ENCODE measurements around the gene FCN2.

Gene FCN2

DNA sequence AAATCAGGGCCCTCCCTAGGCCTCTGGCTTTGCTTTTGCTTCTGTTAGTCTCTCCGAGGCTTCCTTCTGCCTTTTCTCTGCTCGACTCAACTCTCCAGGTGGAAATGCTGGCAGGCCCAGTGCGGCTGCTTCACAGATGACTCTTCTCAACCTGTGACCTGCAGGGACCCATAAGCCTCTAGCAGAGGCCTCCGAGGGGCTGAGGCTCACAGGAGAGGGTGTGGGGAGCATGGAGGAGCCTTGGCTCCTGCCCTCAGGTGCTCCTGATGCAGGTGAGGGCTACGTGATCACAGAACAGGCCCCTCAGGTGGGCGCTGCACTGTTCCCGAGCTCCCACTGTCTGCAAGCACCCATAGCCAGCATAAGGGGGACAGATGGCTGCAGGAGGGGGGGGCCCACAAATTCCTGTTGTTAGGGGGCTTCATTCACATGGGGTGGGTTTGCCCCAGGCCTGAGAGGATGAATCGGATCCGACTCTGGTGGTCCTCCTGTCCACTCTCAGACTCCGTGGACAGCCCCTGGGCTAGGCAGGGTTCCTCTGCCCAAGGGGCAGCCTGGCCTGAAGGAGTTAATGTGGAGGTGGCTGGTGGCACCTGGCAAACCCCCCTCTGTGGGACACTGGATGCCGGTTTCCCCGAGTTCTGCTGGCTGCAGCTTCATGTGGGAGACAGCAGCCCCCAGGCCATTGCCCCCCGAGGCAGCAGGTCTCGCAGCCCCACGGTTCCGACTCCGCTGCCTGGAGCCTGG is 10.9 kb upstream of the FCN2 start:
- DNase-seq, result no peak

DNA sequence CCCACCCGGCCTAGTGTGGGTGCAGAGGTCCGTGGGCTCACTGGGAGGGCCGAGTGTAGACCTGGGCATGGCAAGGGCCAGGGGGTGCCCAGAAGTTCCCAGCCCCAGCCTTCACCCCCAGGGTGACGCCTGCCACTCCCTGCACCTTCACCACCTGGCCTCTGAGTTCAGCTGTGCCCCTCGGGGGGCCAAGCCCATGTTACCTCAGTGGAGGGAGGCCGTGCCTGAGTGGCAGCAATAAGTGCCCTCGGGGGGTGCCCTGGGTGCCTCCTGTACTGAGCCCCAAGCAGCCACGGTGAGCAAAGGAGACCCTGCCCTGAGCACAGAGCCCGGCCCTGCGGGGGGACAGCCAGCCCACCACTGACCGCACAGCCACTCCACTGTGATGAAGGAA is 10.3 kb upstream of the FCN2 start:
- DNase-seq, result no peak

DNA sequence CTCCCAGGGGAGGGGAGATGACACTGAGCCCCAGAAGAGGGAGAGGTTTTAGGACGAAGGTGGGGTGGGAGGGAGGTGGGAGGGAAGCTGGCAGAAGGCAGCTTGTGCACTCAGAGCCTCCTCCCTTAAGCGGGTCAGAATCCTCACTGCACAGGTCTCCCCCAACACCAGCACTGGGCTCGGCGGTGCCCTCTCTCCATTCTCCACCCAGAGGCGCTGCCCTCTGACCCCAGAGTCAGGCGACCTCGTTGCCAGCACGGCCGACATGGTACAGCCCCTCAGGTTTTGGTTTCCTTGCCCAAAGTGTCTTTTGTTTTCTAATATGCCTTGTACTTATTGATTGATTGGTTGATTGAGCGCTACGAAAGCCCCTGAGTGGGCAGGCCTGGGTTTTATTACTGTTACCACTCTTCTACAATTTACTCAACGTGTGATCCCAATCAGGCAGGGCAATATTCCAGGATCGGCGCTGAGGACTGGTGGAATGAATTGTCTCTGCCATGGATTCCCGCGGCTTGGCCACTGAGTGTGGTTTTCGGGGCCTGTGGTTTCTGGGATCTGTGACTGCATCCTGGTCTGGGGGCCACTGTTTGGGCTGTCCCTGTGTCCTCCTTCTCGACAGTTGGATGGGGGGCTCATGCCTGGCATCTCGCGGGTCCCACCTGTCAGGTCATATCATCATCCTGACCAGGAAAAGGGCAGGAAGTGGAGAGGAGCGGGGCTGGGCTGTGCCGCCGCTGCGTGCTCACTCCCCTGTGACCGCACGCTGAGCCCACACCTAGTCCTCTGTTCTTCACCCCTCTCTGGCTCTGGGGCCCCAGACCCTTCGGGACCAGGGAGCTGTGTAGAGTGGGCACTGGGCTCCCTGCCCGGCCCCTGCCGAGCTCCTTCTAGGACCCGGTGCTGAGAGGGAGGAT is 9.6 kb upstream of the FCN2 start:
- DNase-seq, result no peak

DNA sequence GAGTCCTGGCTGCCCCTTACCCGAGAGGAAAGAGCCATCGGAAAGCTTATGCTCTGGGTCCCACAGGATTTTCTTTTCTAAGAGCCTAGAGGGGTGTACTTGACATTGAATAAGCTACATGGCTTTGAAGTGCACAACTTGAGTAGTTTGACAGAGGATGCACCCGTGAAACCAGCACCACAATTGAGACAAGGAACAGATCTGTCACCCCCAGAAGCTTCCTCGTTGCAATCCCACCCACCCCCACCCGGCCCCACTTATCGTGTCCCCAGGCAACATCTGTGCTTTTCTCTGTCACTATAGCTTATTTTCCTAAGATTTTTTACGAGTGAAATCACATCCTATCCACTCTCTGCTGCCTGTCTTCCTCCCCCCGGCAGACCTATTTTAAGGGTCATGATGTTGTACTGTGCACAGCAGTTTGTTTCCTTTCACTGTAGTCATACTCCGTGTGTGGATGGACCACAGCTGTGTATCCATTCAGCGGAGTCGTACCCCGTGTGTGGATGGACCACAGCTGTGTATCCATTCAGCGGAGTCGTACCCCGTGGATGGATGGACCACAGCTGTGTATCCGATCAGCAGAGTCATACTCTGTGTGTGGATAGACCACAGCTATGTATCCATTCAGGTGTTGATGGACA is 8.8 kb upstream of the FCN2 start:
- no peak for DNase-seq

DNA sequence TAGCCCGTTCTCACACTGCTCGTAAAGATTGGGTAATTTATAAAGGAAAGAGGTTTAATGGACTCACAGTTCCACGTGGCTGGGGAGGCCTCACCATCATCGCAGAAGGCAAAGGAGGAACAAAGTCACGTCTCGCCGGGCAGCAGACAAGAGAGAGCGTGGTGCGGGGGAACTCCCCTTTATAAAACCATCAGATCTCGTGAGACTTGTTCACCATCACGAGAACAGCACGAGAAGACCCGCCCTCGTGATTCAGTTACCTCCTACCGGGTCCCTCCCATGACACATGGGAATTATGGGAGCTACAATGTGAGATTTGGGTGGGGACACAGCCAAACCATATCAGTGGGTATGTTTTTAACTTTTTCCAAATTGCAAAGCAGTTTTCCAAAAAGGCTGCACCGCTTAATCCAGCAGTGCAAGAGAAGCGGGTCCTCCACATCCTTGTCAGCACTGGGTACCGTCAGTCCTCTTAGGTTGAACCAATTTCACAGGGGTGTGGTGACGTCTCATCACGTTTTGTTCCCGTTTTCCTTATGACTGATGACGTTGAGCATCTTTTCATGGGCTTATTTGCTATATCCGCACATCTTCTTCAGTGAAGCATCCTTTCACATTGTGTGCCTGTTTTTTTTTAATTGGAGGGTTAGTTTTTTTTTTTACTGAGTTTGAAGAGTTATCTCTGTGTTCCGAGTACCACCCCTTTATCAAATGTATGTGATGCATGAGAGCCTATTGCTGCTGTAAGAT is 8.0 kb upstream of the FCN2 start:
- DNase-seq, result no peak

DNA sequence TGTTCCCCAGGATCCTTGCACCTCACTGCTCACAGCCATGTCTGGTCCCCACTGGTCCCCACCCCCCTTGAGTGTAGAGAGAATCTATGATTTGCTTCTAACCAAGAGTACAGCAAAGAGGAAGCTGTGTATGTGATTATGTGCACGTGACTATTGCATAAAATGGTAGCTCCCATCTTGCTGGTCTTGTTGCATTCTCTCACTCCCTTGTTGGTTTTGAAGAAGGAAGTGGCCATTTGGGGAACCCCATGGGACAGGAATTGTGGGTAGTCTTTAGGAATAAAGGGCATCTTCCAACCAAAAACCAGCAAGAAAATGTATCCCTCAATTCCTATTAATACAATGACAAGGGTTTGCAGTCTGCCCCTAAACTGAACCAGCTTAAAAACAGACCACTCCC is 5.2 kb upstream of the FCN2 start:
- no peak for DNase-seq

DNA sequence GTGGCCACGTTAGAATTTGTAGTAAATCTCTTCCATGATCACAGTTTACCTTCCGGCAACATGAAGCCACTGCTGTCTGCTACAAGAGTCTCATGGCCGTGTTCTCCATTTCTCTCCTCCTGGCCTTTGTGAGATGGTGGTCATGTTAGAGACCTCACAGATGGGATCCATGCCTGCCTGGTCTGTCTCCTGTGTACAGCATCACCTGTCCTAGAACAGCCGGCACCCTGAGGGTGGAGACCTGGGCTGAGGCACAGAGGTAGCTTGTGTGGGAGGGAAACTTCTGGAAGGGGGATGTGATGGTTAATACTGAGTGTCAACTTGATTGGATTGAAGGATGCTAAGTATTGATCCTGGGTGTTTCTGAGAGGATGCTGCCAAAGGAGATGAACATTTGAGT is 3.1 kb upstream of the FCN2 start:
- DNase-seq, result no peak

DNA sequence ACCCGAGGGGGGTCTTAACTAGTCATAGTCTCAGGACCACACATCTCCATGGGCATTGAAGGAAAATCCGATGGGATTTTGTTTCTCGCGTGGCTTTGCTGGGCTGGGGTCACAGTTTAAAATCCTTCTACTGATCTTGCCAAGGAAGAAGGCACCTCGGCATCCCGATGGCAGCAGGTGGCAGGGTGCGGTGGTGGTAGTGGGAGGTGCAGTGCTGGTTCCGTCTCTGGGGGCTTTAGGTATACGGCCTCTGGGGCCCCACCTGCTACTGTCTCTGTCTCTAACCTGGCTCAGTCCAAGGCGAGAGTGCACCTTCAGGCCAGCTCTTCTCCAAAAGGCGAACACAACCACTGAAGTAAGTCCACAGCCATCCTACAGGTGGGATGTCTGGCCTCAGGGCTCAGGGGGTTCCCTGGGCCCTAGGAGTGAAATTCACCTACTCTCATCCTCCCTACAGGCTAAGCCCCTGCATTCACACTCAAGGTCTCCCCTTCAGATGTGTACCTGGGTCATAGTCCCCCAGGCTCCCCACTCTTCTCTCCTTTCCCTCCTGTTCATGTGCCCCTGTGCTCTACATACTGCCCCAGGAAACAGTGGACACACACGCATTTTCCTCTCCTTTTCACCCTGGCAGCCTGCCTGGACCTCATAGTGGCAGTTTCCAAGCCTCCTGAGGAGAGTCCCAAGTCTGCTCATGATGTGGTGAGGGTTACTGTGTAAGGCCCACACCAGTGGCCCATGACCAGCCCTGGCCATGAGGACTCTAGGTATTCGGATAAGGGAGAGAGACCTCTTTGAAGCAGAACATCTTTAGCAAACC is 736 bp upstream of the FCN2 start:
- no peak for DNase-seq

DNA sequence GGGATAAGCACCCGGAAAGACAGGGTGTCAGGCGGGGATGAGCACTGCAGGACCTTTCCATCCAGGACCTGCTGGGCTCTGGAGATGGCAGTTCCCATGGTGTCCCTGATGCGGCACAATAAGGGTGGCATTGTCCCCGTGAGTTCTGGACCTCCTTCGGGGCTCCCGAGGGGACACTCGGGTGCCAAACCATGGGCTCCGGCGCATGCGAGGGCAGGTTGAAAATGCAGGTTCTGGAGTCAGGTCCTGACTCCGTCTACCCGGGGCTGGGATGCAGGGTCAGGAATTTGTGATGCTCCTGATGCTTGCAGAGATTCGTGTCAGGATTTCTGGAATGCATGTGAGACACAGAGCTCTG is 682 bp downstream of the FCN2 start:
- DNase-seq, result no peak

DNA sequence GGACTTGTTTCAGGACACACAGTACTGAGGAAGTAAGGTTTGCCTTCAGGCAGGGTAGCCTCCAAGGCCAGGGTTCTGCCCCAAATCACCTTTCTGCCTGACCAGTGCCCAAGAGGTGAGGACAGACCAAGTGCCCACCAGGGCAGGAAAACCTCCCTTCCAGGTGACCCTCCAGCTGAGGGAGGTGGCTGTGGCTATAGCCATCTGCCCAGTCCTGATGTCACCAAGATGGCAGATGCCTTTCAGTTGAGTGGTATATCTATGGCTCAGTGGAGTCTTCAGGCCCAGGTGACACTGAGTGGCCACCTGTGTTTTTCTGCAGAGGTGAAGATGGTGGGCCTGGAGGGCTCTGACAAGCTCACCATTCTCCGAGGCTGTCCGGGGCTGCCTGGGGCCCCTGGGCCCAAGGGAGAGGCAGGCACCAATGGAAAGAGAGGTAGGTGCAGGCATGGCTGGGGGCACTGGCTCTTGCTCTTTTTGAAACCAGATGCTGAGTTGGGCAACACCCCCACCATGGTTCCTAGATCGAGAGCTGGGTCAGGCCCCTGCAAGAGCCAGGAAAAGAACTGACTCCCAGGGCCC is 1.7 kb downstream of the FCN2 start:
- no peak for DNase-seq

DNA sequence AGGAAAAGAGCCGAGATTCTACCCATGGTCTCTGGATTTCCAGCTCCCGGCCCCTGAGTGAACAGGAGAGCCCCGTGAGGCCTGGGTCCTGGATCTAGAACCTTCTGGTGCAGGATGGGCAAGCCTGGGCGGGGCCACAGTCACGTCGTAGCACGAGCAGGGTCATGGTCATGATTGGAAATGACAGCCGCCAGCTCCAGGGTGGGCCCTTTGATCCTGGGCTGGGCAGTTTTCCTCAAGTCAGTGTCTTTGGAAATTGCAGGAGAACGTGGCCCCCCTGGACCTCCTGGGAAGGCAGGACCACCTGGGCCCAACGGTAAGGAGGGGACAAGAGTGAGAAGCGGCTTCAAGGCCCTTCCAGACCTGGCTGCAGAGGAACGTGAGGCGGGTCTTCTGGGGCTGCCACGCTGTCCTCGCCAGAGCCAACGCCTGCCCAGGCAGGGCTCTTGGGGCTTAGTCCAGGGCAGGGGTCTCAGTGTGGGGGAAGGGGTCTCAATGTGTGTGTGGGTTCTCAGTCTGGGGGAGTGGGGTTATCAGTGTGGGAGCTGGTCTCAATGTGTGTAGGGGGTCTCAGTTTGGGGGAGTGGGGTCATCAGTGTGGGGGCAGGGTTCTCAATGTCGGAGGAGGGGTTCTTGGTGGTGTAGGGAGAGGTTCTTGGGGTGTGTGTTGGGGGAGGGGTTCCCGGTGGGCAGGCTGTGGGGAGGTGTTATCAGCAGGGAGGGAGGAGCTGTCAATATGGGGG is 2.6 kb downstream of the FCN2 start:
- DNase-seq, result no peak

DNA sequence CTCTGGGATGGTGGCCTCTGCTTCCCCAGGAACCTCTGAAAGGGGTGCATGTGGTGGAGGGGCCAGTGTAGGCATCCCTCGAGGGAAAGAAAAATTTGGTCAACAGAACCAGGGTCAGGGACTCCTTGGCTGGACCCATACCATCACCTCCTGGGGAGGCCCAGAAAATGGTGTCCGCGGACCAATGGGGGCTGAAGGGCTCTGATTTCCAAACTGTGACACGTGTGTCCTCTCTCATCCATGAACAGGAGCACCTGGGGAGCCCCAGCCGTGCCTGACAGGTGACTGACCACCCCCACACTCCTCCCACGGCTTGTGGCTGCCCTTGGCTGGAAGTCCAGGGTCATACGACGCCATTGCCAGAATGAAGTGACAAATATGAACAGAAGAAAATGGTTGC is 3.9 kb downstream of the FCN2 start:
- no peak for DNase-seq

DNA sequence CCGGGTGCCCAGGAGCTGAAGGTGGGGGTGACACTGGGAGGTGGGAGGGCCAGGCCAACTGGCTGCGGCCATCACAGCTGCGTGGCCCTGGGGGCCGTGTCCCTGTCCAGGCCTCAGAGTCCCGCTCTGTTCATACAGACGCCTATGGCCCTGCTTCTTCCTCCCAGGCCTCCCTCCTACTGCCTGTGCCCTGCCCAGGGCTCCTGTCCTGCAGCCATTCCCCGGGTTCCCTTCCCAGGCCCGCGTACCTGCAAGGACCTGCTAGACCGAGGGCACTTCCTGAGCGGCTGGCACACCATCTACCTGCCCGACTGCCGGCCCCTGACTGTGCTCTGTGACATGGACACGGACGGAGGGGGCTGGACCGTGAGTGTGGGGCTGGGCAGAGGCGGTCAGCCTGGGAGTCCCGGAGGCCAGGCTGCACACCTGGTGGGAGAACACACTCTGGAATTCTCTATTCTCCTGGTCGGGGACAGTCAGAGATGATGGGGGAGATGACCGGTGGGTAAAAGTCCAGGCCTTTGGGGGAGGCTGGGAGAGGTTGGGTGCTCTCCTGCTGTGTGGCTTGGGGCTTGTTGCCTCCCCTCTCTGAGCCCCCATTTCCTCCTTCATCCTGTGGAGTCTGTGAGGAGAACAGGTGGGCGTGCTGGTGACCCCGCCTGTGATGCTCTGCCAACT is 4.5 kb downstream of the FCN2 start:
- DNase-seq, result no peak

DNA sequence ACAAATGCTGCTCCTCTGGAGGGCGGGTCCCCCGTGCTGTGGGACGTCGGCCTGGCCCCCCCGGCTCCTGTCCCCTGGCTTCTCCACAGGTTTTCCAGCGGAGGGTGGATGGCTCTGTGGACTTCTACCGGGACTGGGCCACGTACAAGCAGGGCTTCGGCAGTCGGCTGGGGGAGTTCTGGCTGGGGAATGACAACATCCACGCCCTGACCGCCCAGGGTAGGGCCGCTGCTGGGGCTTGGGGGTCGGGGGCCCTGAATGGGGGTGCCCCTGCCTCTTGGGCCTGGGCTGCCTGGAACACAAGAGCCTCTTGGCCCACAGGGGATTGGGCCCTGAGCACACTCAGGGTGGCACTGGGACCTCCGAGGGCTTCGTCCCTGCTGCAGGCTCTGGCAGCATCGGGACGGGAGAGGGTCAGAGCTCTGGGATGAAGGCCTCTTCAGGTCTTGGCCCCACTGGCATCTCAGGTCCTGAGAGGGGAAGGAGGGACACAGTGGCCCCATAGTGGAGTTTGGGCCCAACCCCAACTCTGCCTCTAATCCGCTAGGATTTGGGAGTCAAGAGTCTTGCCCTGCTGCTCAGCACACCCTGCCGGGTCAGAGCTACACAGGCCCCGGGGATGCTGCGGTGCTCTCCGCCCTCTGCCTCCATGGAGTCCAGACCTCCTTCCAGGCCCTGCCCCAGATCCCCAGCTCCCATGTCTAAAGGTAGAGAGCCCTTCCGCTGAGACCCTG is 5.2 kb downstream of the FCN2 start:
- DNase-seq, result no peak

DNA sequence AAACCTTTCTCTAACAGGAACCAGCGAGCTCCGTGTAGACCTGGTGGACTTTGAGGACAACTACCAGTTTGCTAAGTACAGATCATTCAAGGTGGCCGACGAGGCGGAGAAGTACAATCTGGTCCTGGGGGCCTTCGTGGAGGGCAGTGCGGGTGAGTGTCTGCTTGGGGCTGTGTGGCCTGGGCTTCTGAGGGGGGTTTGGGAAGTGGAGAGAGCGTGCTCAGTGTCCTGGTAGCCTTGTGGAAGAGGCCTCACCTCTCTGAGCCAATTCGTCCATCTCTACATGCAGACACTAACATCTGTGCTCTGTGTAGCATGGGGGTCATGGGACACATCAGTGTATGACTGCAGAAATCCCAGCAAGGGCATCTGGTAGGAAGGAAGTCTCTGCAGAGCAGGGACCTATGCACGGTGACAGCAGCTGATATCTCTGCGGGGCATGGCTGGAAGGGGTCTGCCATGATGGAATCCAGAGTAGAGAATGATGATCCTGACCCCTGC is 5.9 kb downstream of the FCN2 start:
- no peak for DNase-seq

DNA sequence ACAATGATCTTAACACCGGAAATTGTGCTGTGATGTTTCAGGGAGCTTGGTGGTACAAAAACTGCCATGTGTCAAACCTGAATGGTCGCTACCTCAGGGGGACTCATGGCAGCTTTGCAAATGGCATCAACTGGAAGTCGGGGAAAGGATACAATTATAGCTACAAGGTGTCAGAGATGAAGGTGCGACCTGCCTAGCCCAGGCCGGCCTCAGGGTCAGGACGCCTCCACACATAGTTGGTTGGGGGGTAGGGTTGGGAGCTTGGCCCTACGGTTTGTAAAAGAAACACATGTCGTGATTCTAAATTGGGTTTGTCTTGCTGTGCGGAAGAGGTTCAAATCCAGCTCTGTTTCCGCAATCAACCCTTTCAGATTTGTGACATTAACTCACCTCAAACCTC is 6.6 kb downstream of the FCN2 start:
- DNase-seq, result no peak

DNA sequence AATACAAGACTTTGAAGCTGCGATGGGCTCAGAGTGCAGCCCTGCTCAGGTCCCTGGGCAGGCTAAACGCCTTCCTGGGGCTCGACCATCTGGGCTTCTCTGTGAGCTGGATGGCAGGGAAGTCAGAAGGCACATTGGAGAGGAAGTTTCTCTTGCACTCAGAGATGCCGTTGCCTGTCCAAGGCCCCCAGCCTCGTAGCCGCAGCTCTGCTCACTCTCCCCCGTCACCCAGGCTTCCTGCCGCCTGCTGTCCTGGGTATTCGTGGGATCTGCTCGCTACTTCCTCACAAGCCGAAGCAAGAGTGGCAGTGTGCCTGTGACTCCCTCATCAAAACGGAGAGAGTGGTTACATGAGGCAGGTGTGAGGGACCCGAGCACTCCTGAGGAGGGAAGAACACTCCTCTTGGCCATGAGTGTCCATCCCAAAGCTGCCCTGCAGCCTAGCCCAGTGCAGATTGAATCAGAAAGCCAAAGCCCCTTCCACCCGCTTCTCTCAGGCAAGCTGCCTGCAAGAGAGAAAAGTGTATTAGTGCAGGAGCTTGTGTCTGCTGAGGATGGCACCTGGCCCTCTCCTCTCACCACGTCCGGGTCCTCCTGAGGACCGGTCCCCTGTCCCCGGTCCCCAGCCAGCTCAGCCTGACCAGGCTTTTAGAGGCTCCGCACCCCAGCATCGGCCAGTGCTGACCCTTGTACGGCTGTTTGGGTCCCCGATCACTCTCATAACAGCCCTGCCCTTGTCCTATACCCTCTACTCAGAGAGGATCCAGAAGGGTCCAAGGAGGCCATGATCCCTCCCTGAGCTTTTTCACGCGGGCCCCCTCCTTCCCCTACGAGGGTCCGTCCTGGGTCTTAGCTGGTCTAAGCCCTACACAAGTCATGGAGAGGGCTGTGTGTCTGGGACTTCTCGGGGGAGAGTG is 7.3 kb downstream of the FCN2 start:
- DNase-seq, result no peak

DNA sequence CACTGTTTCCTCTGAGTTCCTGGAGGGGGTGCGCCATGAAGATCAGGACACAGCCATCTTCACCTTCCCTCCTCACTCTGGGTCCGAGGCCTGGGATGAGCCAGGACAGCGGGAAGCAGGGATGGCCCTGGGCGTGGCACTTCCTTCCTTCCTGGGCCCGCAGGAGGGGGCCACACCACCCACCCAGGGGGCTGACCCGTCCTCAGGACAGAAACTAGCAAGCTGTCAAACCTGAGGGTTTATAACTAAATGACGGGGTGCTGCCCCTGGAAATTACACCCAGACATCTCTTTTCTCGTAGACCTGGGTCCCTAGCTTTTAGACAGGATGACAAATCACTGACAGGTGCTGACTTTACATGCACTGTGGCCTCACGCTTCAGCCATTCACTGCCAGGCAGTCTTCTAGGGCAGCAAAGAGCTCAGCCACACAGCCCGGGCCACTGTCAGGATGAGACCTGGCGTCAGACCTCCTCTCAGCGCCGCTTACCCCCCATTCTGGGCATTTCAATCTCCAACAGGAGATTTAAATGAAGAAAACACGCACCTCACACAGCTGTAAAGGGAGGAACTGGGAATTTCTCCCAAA is 8.1 kb downstream of the FCN2 start:
- no peak for DNase-seq
